Muscle of leg (tissue), 16 donors: ENCODE results near the gene IPMK. TPM values are rescaled to one million over a fixed set of nuclear protein-coding genes. Genes with fewer than 3 reads are reported as not detected.

Source experiments
- DNase-seq: peaks from one replicate; pipeline ENCODE4 v3.0.0; 2013
- H3K27ac ChIP-seq: one replicate; pipeline ENCODE4 v1.5.1; 2013; ENCODE audit warnings: mild to moderate bottlenecking, low read length, control low read depth
- H3K27me3 ChIP-seq: one replicate; pipeline ENCODE4 v1.6.1; 2013; ENCODE audit warnings: low read length; ENCODE audit not compliant: control insufficient read depth, insufficient read depth
- H3K36me3 ChIP-seq: one replicate; pipeline ENCODE4 v1.6.1; 2013; ENCODE audit warnings: low read length; ENCODE audit not compliant: control insufficient read depth, insufficient read depth
- H3K4me1 ChIP-seq: one replicate; pipeline ENCODE4 v1.6.1; 2013; ENCODE audit warnings: low read length; ENCODE audit not compliant: control insufficient read depth, insufficient read depth
- H3K4me3 ChIP-seq: one replicate; pipeline ENCODE4 v1.5.1; 2013; ENCODE audit warnings: low read length, control low read depth
- H3K9me3 ChIP-seq: replicated peaks from 2 replicates; pipeline ENCODE4 v1.6.1; 2013; ENCODE audit warnings: low read depth, low read length; ENCODE audit not compliant: control insufficient read depth
- WGBS: methylation state at CpG from one replicate; pipeline ENCODE4 v1.1.5; 2013; ENCODE audit warnings: missing lambda C conversion rate; ENCODE audit not compliant: insufficient coverage; 5-methylcytosine and 5-hydroxymethylcytosine counted together
- long read RNA-seq, 11 donors: transcript quantifications; one replicate each; lab custom pipeline, GENCODE V29; 2026
- polyA plus RNA-seq, 8 donors: library from polyadenylated mRNA; unstranded; fragments of 120-200 nt; gene quantifications; one replicate each; pipeline versions ENCODE4 v1.2.1 to v1.2.3, GENCODE V29; 2013; ENCODE audit warnings: inconsistent platforms in 1 of 8, low replicate concordance in 1 of 8; ENCODE audit not compliant: insufficient read length in 8 of 8, insufficient read depth in 1 of 8
- total RNA-seq: library from RNA; stranded (reverse); fragments of 120-200 nt; gene quantifications from one replicate; pipeline ENCODE4 v1.2.4, GENCODE V29; 2013

Gene IPMK
- total RNA-seq (2.7 TPM), polyA plus RNA-seq (1 to 10 TPM; 3.1 to 4.6 (median 3.6) TPM)
- long read RNA-seq, donor 1, full-length matches to known transcripts = 1 of 1 reads
- long read RNA-seq, donor 1, partial matches to known transcripts = 0 of 1 reads
- long read RNA-seq, donor 1, other reads (novel, unspliced or antisense) = 0 of 1 reads
- long read RNA-seq, donor 2 = 0 reads
- long read RNA-seq, donor 3, partial matches to known transcripts = 8 of 88 reads
- long read RNA-seq, donor 3, other reads (novel, unspliced or antisense) = 80 of 88 reads
- long read RNA-seq, donor 4, full-length matches to known transcripts = 1 of 1 reads
- long read RNA-seq, donor 4, partial matches to known transcripts = 0 of 1 reads
- long read RNA-seq, donor 4, other reads (novel, unspliced or antisense) = 0 of 1 reads
- long read RNA-seq, donor 5, full-length matches to known transcripts = 3 of 3 reads
- long read RNA-seq, donor 5, partial matches to known transcripts = 0 of 3 reads
- long read RNA-seq, donor 5, other reads (novel, unspliced or antisense) = 0 of 3 reads
- long read RNA-seq, donor 6, full-length matches to known transcripts = 2 of 2 reads
- long read RNA-seq, donor 6, partial matches to known transcripts = 0 of 2 reads
- long read RNA-seq, donor 6, other reads (novel, unspliced or antisense) = 0 of 2 reads
- long read RNA-seq, donor 7 = 0 reads
- long read RNA-seq, donor 8 = 0 reads
- long read RNA-seq, donor 9 = 0 reads
- long read RNA-seq, donor 10 = 0 reads
- long read RNA-seq, donor 11 = 0 reads

DNA sequence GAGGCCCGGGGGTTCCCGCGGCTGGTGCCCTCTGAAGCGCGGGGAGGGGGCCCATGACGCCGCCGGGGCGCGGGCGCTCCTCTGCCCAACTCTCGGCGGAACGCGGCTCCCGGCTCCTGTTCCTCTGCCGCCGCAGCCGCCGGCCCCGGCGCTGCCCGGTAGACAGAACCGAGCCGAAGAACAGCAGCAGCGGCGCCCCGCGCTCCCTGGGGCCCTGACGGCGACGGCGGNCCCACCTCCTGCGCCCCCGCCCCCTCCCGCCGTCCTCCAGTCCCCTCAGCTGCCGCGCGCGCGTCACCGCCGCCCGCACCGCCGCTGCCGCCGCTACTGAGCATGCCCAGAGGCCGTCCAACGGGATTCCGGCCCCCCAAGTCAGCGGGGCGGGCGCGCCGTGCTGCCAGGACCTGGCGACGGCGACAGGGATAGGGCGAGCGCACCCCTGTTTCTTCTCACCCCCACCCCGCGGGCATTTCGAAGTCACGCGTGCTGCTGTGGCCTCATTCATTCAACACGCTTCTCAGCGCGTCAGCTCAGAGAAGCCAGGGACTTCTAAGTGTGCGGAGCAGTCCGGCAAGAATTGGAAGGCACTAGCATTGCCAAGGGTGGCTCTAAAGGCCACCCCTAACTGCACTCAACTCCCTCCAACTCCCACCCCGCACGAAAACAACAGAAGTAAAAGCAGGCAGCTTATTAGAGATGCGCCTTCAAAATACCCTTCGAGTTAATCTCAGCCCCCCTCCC, at the start of gene IPMK:
Gene IPMK, minus strand, starts transcription at position 182 of the 741 bp plus-strand sequence. CDS start 283 bp downstream, outside the sequence.
- no peaks in the 10 kb centered on the region for H3K27me3 ChIP-seq
- peaks cover 2% of the 10 kb centered on the region for H3K4me1 ChIP-seq
- H3K4me3 ChIP-seq = peak within 1 kb of the TSS; percentile 86
- peak; percentile 96 for DNase-seq
- H3K9me3 ChIP-seq = no peaks in the 10 kb centered on the region
- no peaks in the 10 kb centered on the region for H3K36me3 ChIP-seq
- H3K27ac ChIP-seq = peak within 1 kb of the TSS; percentile 95
- WGBS = under 1% methylated on average over 61 of the region's 76 CpGs

DNA sequence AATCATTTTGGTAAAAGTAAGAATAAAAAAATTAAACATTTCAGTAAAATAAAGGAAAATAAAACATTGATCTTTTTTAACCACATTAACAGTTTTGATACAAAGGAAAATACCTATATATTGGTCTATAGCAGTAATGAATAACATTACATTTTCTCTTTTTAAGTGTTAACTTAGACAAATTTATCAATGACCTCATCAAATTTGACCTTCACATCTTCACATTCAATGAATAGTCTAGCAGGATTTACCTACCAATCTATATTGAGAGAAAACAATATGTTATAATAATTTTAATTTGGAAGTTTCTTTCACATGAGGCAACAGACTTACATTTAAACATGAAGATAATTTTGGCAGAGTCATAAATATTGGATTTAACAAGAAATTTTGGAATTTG, 49.2 kb upstream of the IPMK start:
- no peak for DNase-seq
- Histone ChIP-seq H3K36me3 (no peaks in the 10 kb centered on the region), H3K9me3 (no peaks in the 10 kb centered on the region), H3K27ac (no peak overlapping the region), H3K4me1 (no peaks in the 10 kb centered on the region), H3K4me3 (no peak overlapping the region), H3K27me3 (no peaks in the 10 kb centered on the region)

DNA sequence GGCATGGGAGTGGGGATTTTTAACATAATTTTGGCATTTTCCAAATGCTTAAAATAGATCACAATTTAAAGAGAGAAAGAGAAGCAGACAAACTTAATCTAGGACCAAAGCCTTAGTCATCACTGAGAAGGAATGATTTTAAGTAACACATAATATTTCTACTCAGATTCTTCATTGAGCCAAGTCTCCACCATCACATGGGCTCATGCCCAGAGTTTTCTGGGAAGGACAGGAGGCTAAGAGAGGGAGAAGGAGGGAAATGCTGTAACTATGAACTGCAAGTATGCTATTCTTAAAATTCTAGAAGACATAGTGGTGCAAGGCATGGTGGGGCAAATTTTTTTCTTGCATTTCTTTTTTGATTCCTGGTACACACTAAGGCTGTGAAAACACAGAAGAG, 43.3 kb upstream of the IPMK start:
- peak; percentile 29 for DNase-seq
- H3K4me3 ChIP-seq = no peak overlapping the region

DNA sequence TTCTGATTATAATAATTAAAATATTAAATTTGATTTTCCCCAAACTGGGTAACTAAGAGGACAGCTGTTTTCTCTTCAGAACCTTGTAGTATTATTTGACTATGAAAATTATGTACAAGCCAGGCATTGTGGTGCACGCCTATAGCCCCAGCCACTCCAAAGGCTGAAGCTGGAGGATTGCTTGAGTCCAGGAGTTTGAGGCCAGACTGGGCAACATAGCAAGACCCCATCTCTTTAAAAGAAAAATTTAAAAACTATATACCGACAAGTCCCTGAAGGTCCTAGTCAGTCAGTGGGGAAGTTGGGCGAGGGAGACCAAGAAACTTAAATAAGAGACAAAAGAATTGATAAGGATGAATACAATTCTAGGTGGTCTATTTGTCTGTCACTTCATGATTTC, 40.0 kb upstream of the IPMK start:
- DNase-seq = no peak
- 80% methylated on average over 1 of the region's 3 CpGs for WGBS

More for the DNA sequence above, 43.3 kb upstream of the IPMK start:
- Histone ChIP-seq H3K27ac (no peak overlapping the region), H3K36me3 (no peaks in the 10 kb centered on the region), H3K9me3 (no peaks in the 10 kb centered on the region), H3K27me3 (no peaks in the 10 kb centered on the region), H3K4me1 (no peaks in the 10 kb centered on the region)

DNA sequence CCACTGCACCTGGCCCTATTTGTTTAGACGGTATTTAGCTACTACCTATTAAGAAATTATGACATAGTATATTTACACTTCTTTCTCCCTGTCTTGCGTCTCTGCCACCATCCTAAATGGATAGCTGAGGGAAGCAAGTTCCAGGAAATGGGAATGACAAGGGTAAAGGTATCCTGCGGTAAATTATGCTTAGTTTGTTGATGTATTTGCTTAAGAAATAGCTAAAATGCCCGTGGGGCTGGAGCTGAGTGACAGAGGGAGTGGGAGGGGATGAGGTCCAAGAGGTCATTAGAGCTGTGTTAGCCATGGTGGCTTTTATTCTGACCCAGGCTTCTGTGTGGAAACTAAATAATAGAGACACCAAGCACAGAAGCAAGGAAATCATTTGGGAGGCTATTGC, 38.1 kb upstream of the IPMK start:
- WGBS = 41% methylated on average over 2 of the region's 4 CpGs
- no peak overlapping the region for H3K4me3 ChIP-seq
- H3K9me3 ChIP-seq = no peaks in the 10 kb centered on the region
- H3K36me3 ChIP-seq = no peaks in the 10 kb centered on the region
- DNase-seq = no peak
- H3K27ac ChIP-seq = no peak overlapping the region
- H3K4me1 ChIP-seq = no peaks in the 10 kb centered on the region
- no peaks in the 10 kb centered on the region for H3K27me3 ChIP-seq

More for the DNA sequence above, 40.0 kb upstream of the IPMK start:
- H3K27ac ChIP-seq = no peak overlapping the region
- H3K27me3 ChIP-seq = no peaks in the 10 kb centered on the region
- H3K9me3 ChIP-seq = no peaks in the 10 kb centered on the region
- H3K36me3 ChIP-seq = no peaks in the 10 kb centered on the region
- H3K4me1 ChIP-seq = no peaks in the 10 kb centered on the region
- H3K4me3 ChIP-seq = no peak overlapping the region

DNA sequence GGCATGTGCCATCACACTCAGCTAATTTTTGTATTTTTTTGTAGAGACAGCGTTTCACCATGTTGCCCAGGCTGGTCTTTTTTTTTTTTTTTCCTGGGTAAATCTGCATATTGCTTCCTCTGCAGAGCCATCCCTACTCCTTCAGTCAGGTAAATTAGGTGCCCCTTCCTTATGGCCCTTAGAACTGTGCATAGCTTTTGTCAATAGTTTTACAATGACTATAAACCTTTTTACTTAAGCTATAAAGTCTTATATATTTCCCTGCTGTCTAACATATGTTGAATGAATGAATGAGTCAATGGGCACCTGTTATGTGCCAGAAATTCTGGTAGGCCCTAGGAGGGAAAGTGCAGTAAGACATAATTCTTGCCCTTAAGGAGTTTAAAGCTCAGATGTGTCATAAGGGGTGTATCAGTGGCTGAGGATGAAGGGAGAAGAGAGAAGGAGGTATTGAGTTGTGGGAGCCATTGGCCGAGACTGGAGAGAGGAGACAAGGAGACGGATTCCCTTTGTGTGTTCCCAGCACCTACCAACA, 36.5 kb upstream of the IPMK start:
- no peak for DNase-seq
- Histone ChIP-seq H3K4me3 (no peak overlapping the region), H3K27me3 (no peaks in the 10 kb centered on the region), H3K9me3 (no peaks in the 10 kb centered on the region), H3K27ac (no peak overlapping the region), H3K4me1 (no peaks in the 10 kb centered on the region), H3K36me3 (no peaks in the 10 kb centered on the region)
- 100% methylated on average over 1 of the region's 3 CpGs for WGBS

DNA sequence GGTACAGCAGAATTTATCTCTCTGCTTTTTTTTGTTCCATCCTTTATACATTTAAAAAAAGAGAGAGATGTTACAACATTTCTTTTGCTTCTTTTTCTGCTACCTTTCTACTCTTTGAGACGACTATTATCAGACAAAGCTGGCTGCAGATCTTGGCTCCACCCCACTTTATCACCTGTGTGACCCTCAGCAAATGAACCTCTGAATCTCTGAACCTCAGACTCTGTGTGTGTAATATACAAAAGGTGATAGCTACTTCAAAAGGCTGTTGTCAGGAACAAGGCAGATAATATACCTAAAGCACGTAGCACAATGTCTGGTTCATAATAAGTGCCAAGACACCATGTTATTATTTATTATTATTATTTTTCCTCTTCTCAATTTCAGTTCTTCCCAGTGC, 34.6 kb upstream of the IPMK start:
- Histone ChIP-seq H3K9me3 (no peaks in the 10 kb centered on the region), H3K4me1 (no peaks in the 10 kb centered on the region), H3K4me3 (no peak overlapping the region), H3K27ac (no peak overlapping the region), H3K36me3 (no peaks in the 10 kb centered on the region), H3K27me3 (no peaks in the 10 kb centered on the region)
- no peak for DNase-seq
- no CpG with 5 or more reads among the region's 2 CpGs for WGBS

DNA sequence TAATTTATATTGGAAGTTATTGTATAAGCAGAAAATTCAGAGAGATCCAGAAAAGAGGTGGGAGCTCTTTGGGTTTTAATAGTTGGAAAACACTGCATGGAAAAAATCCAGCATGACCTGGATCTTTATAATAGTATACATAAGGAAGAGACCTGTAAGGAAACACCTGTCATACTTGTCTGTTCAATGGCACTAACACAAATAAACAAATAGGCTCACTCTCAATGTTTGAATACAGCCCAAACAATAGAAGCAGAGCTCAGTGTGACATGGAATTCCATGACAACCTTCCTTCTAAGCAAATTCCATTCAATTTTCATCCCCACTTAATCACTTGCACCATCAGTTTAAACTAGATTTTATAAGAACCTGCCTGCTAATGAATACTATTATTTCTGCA, 33.0 kb upstream of the IPMK start:
- Histone ChIP-seq H3K36me3 (no peaks in the 10 kb centered on the region), H3K4me3 (no peak overlapping the region)

DNA sequence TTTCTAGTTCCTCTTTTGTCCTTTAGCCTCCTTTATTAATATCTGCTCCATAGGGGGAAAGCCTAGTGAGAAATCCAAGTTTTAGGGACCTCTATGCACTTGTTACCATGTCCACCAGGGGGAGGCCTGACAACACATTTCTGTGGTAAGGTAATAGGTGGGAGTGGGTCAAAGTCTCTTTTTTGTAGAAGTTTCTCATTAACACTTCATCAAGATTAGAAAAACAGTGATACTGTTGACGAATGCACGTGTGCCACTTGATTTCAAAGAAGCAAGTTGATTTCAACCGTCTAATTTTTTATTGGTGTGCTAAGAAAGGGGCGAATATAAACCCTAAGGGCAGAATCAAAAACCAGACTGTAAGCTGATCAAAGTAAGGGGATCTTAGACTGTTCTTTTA, 31.9 kb upstream of the IPMK start:
- no peaks in the 10 kb centered on the region for H3K4me1 ChIP-seq
- peak; percentile 46 for DNase-seq
- no peak overlapping the region for H3K27ac ChIP-seq
- no peaks in the 10 kb centered on the region for H3K36me3 ChIP-seq
- 0% methylated on average over 1 of the region's 4 CpGs for WGBS
- H3K4me3 ChIP-seq = no peak overlapping the region
- H3K27me3 ChIP-seq = no peaks in the 10 kb centered on the region
- no peaks in the 10 kb centered on the region for H3K9me3 ChIP-seq

More for the DNA sequence above, 33.0 kb upstream of the IPMK start:
- Histone ChIP-seq H3K27ac (no peak overlapping the region), H3K9me3 (no peaks in the 10 kb centered on the region), H3K27me3 (no peaks in the 10 kb centered on the region), H3K4me1 (no peaks in the 10 kb centered on the region)
- DNase-seq = no peak

DNA sequence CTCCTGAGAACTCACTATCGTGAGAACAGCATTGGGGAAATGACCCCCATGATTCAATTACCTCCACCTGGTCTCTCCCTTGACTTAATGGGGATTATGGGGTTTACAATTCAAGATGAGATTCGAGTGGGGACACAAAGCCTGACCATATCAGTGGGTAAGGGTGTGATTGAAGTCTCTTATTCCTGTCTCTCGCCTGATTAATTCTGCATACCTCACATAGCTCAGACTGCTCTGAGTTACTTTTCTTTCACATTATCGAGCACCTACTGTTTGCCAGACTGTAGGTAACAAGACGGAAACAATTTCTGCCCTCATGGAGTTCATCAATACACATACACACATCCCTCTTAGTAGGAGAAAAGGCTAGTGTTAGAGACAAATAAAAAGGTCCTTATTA, 26.3 kb upstream of the IPMK start:
- no peaks in the 10 kb centered on the region for H3K4me1 ChIP-seq
- no peaks in the 10 kb centered on the region for H3K36me3 ChIP-seq
- no peaks in the 10 kb centered on the region for H3K9me3 ChIP-seq
- no peaks in the 10 kb centered on the region for H3K27me3 ChIP-seq
- H3K4me3 ChIP-seq = no peak overlapping the region
- WGBS = no CpG with 5 or more reads among the region's 5 CpGs
- DNase-seq = no peak
- no peak overlapping the region for H3K27ac ChIP-seq
